Small intestine (tissue), 7 donors: ENCODE data around the gene FAF1. TPM values are rescaled to one million over a fixed set of nuclear protein-coding genes. Genes with fewer than 3 reads are reported as not detected.
"Not testable (repeated sequence)": the region's sequence is repeated elsewhere in the genome, so short reads cannot be mapped to it uniquely, and the experiment has no call there.

ENCODE experiments used
- DNase-seq, 2 donors: peaks; one replicate each; pipeline versions ENCODE4 v3.0.0 to v3.0.0-alpha.2; 2013
- FAIRE-seq: peaks from 2 replicates; lab custom pipeline; 2012; peaks lifted over from hg19 to GRCh38; lab: Jason Lieb, UNC
- H3K27ac ChIP-seq, 3 donors: one replicate each; pipeline ENCODE4 v1.5.1; 2013; ENCODE audit warnings: low read length in 2 of 3, mild to moderate bottlenecking in 2 of 3, control low read depth in 1 of 3, inconsistent platforms in 1 of 3, low read depth in 1 of 3, moderate library complexity in 1 of 3
- H3K27me3 ChIP-seq, 3 donors: one replicate each; pipeline ENCODE4 v1.6.1; 2013; ENCODE audit warnings: low read length in 3 of 3, inconsistent platforms in 1 of 3; ENCODE audit not compliant: control insufficient read depth in 3 of 3, insufficient read depth in 3 of 3
- H3K36me3 ChIP-seq, 3 donors: one replicate each; pipeline ENCODE4 v1.6.1; 2013; ENCODE audit warnings: low read length in 3 of 3, inconsistent platforms in 1 of 3, low read depth in 1 of 3, mild to moderate bottlenecking in 1 of 3, moderate library complexity in 1 of 3; ENCODE audit not compliant: control insufficient read depth in 3 of 3, insufficient read depth in 2 of 3
- H3K4me1 ChIP-seq, 3 donors: one replicate each; pipeline ENCODE4 v1.6.1; 2013; ENCODE audit warnings: low read length in 2 of 3, inconsistent platforms in 1 of 3, low read depth in 1 of 3, mild to moderate bottlenecking in 1 of 3, moderate library complexity in 1 of 3; ENCODE audit not compliant: control insufficient read depth in 3 of 3, insufficient read depth in 2 of 3
- H3K4me3 ChIP-seq, 3 donors: one replicate each; pipeline ENCODE4 v1.5.1; 2013; ENCODE audit warnings: low read length in 3 of 3, control low read depth in 1 of 3, inconsistent platforms in 1 of 3, low read depth in 1 of 3, mild to moderate bottlenecking in 1 of 3, moderate library complexity in 1 of 3
- H3K9me3 ChIP-seq, 2 donors: one replicate each; pipeline ENCODE4 v1.6.1; 2013; ENCODE audit warnings: low read depth in 1 of 2, low read length in 1 of 2; ENCODE audit not compliant: control insufficient read depth in 2 of 2, insufficient read depth in 1 of 2
- WGBS, 3 donors: extraction: QIAGEN DNeasy Blood & Tissue Kit; methylation state at CpG; one replicate each; pipeline ENCODE4 v1.1.7; 2013; 5-methylcytosine and 5-hydroxymethylcytosine counted together
- polyA plus RNA-seq, 4 donors: library from polyadenylated mRNA; stranded (reverse) in 3 of 4; unstranded in 1 of 4; fragments of 200-250 nt in 3 of 4; fragments of 120-200 nt in 1 of 4; gene quantifications; one replicate each; pipeline versions ENCODE4 v1.2.1 to v1.2.3, GENCODE V29; 2013
- donor health status: healthy with polysubstance abuse.
- donor health status: control.
- donor health status: control.
- donor health status: Bipolar disorder and iron deficiency.
- donor health status: healthy.

Gene FAF1
- polyA plus RNA-seq, 4 donors = 19.5 to 46.3 (median 32.5) TPM

DNA sequence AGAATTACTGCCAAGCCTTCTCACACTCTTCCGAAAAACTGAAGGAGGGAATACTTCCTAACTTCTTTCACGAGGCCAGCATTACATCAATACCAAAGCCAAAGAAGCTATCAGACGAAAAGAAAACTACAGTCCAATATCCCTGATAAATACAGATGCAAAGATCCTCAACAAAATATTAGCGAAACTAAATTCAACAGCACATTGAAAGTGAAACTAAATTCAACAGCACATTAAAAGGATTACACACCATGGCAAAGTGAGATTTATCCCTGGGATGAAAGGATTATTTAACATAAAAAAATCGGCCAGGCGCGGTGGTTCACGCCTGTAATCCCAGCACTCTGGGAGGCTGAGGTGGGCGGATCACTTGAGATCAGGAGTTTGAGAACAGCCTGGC, 176.8 kb downstream of the FAF1 start:
- Histone ChIP-seq H3K4me3 (no peak overlapping the region), H3K27me3 (no peaks in the 10 kb centered on the region), H3K36me3 (peaks cover 2 to 9% (median 3%) of the 10 kb centered on the region in 3 donors), H3K4me1 (no peaks in the 10 kb centered on the region), H3K27ac (no peak overlapping the region), H3K9me3 (no peaks in the 10 kb centered on the region)
- DNase-seq (no peak), FAIRE-seq (no peak)
- WGBS, 3 donors = 75 to 86% (median 86%) methylated on average over 9 of the region's 9 CpGs

DNA sequence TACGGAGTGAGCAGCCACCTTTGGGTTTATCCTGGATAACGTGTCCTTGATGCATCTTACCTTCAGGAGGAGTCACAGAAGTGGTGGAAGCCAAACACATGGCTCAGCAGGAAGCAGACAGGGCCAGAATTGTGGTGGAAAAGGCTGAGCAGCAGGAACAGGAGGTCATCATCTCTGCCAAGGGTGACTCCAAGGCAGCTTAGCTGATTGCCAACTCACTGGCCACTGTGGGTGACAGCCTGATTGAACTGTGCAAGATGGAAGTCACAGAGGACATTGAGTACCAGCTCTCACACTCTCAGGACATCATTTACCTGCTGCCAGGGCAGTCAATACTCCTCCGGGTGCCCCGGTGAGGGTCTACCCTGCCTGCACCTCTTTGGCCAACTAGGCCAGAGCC, 179.3 kb downstream of the FAF1 start:
- no peak for FAIRE-seq
- H3K4me3 ChIP-seq = no peak overlapping the region
- peaks cover under 1 to 7% (median 3%) of the 10 kb centered on the region in 3 donors for H3K36me3 ChIP-seq
- no peak for DNase-seq
- H3K27ac ChIP-seq = no peak overlapping the region
- no peaks in the 10 kb centered on the region for H3K9me3 ChIP-seq
- no peaks in the 10 kb centered on the region for H3K27me3 ChIP-seq
- H3K4me1 ChIP-seq = no peaks in the 10 kb centered on the region
- WGBS, 3 donors = 95 to 98% (median 97%) methylated on average over 4 of the region's 4 CpGs

DNA sequence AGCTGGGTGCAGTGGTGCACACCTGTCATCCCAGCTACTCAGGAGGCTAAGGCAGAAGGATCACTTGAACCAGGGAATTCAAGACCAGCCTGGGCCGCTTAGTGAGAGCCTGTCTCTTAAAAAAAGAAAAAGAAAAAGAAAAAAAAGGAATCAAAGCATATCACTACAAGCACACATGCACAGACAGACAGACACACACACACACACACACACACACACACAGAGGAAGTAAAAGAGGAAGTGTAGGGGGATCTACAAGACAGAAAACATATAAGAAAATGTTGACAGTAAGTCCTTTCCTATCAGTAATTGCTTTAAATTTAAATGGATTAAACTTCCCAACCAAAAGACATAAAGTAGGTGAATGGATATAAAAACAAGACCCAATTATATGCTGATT, 180.3 kb downstream of the FAF1 start:
- WGBS, 3 donors = 94 to 100% (median 100%) methylated on average over 1 of the region's 1 CpG
- Histone ChIP-seq H3K36me3 (peaks cover 0 to 6% (median 3%) of the 10 kb centered on the region in 3 donors), H3K27me3 (no peaks in the 10 kb centered on the region), H3K27ac (no peak overlapping the region), H3K4me3 (no peak overlapping the region), H3K9me3 (no peaks in the 10 kb centered on the region), H3K4me1 (no peaks in the 10 kb centered on the region)
- DNase-seq (no peak), FAIRE-seq (no peak)

DNA sequence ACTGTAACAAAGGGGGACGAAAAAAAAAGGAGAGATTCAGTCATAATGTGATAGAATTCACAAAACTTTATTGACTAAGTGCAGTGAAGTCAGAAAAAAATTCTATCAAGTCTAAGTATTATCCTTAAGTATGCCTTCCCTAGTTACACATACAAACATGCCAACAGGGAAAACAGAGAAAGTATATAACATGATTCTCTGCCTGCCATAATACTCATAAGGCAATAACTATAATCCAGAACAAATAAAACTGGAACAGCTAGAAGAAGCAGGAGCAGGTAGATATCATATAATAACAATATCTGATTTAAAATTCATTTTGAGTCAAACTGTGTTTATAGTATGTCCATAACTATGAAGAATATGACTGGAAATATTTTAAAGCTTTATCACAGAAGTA, 184.3 kb downstream of the FAF1 start:
- Histone ChIP-seq H3K9me3 (no peaks in the 10 kb centered on the region), H3K36me3 (peaks cover 0 to 3% (median 3%) of the 10 kb centered on the region in 3 donors), H3K4me3 (no peak overlapping the region), H3K27me3 (no peaks in the 10 kb centered on the region), H3K4me1 (no peaks in the 10 kb centered on the region), H3K27ac (no peak overlapping the region)
- no peak for DNase-seq
- no peak for FAIRE-seq
- WGBS, 3 donors = 78 to 92% (median 91%) methylated on average over 1 of the region's 1 CpG

DNA sequence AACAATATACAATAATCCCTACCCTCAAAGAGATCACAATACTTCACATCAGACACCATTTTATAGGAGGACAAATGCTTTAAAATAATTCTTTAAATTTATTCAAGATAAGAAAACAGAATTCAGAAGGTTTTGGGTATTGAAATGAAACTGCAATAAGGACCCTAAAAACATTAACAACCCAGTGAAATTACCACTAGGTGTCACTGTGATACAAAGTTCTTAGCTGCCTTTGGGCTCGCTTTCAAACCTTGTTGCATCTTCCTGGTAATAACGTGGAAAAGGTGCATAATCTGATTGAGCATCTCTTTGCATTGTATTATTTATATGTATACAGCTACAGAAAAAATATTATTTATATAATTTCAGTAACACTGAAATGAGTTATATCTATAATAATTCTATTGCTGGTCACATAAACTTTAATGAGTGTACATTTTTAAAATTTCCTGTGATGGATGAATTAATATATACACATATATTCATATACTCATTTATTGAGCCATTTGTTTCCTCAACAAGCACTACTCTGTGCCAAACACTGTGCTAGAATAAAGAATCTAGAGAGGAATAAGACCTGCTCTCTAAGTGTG, 185.2 kb downstream of the FAF1 start:
- WGBS, 3 donors = 3 to 7% (median 4%) methylated on average over 2 of the region's 2 CpGs
- FAIRE-seq = peak; percentile 62
- H3K27ac ChIP-seq = no peak overlapping the region

DNA sequence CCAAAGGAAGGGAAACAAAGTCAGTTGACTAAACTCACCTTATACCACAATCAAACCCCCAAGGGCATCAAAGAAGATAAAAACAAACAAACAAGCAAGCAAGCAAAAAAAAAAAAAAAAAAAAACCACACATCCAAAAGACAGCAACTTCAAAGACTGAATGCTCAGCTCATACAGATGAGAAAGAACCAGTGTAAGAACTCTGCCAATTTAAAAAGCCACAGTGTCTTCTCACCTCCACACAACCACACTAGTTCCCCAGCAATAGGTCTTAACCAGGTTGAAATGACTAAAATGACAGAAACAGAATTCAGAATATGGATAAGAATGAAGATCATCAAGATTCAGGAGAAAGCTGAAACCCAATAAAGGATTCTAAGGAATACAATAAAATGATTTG, 193.4 kb downstream of the FAF1 start:
- H3K9me3 ChIP-seq = no peaks in the 10 kb centered on the region
- H3K4me1 ChIP-seq = no peaks in the 10 kb centered on the region
- FAIRE-seq (peak; percentile 5), DNase-seq (no peak)
- no peak overlapping the region for H3K4me3 ChIP-seq
- no peaks in the 10 kb centered on the region for H3K27me3 ChIP-seq
- H3K27ac ChIP-seq = no peak overlapping the region
- H3K36me3 ChIP-seq = peaks cover 0 to 2% (median 0%) of the 10 kb centered on the region in 3 donors

More for the DNA sequence above, 185.2 kb downstream of the FAF1 start:
- DNase-seq = peak; percentile 67 to 75
- no peaks in the 10 kb centered on the region for H3K9me3 ChIP-seq
- H3K4me3 ChIP-seq = no peak overlapping the region
- H3K36me3 ChIP-seq = no peaks in the 10 kb centered on the region
- H3K27me3 ChIP-seq = no peaks in the 10 kb centered on the region
- no peaks in the 10 kb centered on the region for H3K4me1 ChIP-seq

DNA sequence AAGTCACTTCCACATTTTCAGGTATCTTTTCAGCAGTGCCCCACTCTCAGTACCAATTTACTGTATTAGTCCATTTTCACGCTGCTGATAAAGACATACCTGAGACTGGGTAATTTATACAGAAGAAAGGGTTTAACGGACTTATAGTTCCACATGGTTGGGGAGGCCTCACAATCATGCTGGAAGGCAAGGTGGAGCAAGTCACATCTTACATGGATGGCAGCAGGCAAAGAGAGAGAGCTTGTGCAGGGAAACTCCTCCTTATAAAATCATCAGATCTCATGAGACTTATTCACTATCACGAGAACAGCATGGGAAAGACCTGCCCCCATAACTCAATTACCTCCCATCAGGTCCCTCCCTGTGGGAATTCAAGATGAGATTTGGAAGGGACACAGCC, 203.5 kb downstream of the FAF1 start:
- not testable (repeated sequence) for H3K36me3 ChIP-seq, H3K4me1 ChIP-seq, H3K27me3 ChIP-seq, H3K27ac ChIP-seq, H3K4me3 ChIP-seq, FAIRE-seq, DNase-seq
- H3K9me3 ChIP-seq = peaks cover 0 to 23% of the 10 kb centered on the region in 2 donors
- 97 to 98% (median 98%) methylated on average over 3 of the region's 3 CpGs for WGBS, 3 donors

DNA sequence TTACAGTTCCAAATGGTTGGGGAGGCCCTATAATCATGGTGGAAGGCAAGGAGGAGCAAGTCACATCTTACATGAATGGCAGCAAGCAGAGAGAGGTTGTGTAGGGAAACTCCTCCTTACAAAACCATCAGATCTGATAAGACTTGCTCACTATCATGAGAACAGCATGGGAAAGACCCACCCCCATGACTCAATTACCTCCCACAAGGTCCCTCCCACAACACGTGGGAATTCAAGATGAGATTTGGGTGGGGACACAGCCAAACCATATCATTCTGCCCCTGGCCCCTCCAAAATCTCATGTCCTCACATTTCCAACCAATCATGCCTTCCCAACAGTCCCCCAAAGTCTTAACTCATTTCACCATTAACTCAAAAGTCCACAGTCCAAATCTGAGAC, 205.3 kb downstream of the FAF1 start:
- not testable (repeated sequence) for DNase-seq, FAIRE-seq, H3K36me3 ChIP-seq, H3K4me1 ChIP-seq, H3K27ac ChIP-seq, H3K27me3 ChIP-seq, H3K4me3 ChIP-seq
- peaks cover 0 to 23% of the 10 kb centered on the region in 2 donors for H3K9me3 ChIP-seq
- 75 to 92% (median 91%) methylated on average over 1 of the region's 1 CpG for WGBS, 3 donors
